ENCODE results near the gene LHFPL3. TPM values are rescaled to one million over a fixed set of nuclear protein-coding genes. Genes with fewer than 3 reads are reported as not detected.

The LHFPL3 gene
- total and polyA plus RNA-seq, 9 of the 15 experiments (the other 6 are each of a cell fraction or from before 2014, with no cell fraction given), result 0.21 to 0.52 TPM; not detected in 7

DNA sequence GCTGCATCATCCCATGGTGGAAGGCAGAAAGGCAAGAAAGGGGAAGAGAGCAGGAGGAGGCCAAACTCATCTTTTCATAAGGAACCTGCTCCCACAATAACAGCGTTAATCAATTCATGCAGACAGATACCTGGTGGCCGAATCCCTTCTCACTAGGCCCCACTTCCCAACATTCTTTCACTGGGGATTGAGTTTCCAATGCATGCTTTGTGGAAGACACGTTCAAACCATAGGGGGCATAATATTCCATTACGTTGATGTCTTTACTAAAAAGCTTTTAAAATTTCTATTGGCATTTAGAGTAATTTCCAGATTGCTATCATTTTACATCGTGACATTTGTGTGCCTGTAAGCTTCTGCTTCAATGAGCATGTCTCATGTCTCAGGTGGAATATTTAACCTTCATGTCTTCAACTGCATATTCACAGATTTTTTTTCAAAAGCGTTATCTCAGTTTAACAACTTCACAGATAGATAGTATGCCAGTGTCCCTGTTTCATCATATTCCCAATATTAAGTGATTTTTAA is 88.5 kb downstream of the LHFPL3 start (continued):
- TF ChIP-seq TRIM24 (IDR thresholded peaks at IDR 0.05), result no peak

- Histone ChIP-seq H3K27me3 (ENCODE audit: control insufficient read depth in 2 of 2, insufficient read depth in 2 of 2, low read length in 2 of 2) (no peaks in the 10 kb centered on the region; a peak in 1 of 5 replicates), H3K4me2 (ENCODE audit: insufficient read depth, low read length) (no peak overlapping the region), H3K27ac (ENCODE audit: extremely low read depth, low read depth, low read length) (no peak overlapping the region), H3K9ac (ENCODE audit: insufficient read depth in 1 of 2, low read depth in 2 of 2, low read length in 2 of 2) (no peak overlapping the region), H3K79me2 (ENCODE audit: control insufficient read depth, insufficient read depth, low read length) (no peaks in the 10 kb centered on the region), H3K36me3 (ENCODE audit: control insufficient read depth, insufficient read depth, low read length) (no peaks in the 10 kb centered on the region), H3K9me3 (replicated peaks; ENCODE audit: control insufficient read depth, insufficient read depth, low read depth, low read length) (no peaks in the 10 kb centered on the region), H3K4me3 (no peak overlapping the region), H3K4me1 (replicated peaks in 1 of 2; ENCODE audit: control insufficient read depth in 2 of 2, insufficient read depth in 2 of 2, low read length in 2 of 2) (no peaks in the 10 kb centered on the region), H4K20me1 (replicated peaks; ENCODE audit: control insufficient read depth, insufficient read depth, low read length) (no peaks in the 10 kb centered on the region), H2AFZ (ENCODE audit: low read depth, low read length) (no peak overlapping the region), H3K9me1 (ENCODE audit: control insufficient read depth, insufficient read depth, low read length) (no peaks in the 10 kb centered on the region)
- no peak for DNase-seq (ENCODE audit: extremely low read depth in 1 of 4, low spot score in 3 of 4)
- TF ChIP-seq SOX6 (IDR thresholded peaks at IDR 0.05) (no peak), CEBPZ (IDR thresholded peaks at IDR 0.05; ENCODE audit: borderline replicate concordance, low read depth, low read length) (no peak), ZNF76 (CRISPR knock-in tag; IDR thresholded peaks at IDR 0.05; ENCODE audit: borderline replicate concordance) (no peak)
- ChIA-PET POLR2A (interaction anchor here (1.4 kb wide), 1 partner anchor 11 kb away, joined by 3 read pairs; no protein-coding TSS in a partner anchor), CTCF (ENCODE audit: low intra/inter-chr PET ratio) (interaction anchor here (0.6 kb wide), 1 partner anchor 74 kb away, joined by 3 read pairs; no protein-coding TSS in a partner anchor)
- 0% methylated on average over 1 of the region's 1 CpG for WGBS (ENCODE audit: insufficient coverage, low coverage, missing lambda C conversion rate)
- ATAC-seq, result no peak
- FAIRE-seq, result no peak
- in situ Hi-C loops (cut with MboI), result no loop called here
- intact Hi-C loops (cut with micrococcal nuclease), result no loop called here
- BruUV-seq (replicated peaks), result no TSS peak
These were observed 103.5 kb downstream of the LHFPL3 start for GRCh38 chr7:104431930-104432329.

Measured in K562 (cell line).